Chondrocyte (in vitro differentiated cells): ENCODE measurements around the gene ABI1. TPM values are rescaled to one million over a fixed set of nuclear protein-coding genes. Genes with fewer than 3 reads are reported as not detected.

Source experiments
- DNase-seq: peaks from one replicate; pipeline ENCODE4 v3.0.0; 2021; ENCODE audit warnings: mixed read lengths, low spot score
- H3K27ac Mint-ChIP-seq: one replicate; pipeline ENCODE4 v1.8.0; 2021; ENCODE audit warnings: mild to moderate bottlenecking, moderate library complexity, mixed read lengths; ENCODE audit not compliant: unreplicated experiment
- H3K27me3 Mint-ChIP-seq: 2 replicates; pipeline ENCODE4 v1.8.0; 2021; ENCODE audit warnings: low read depth, mixed read lengths
- H3K36me3 Mint-ChIP-seq: 2 replicates; pipeline ENCODE4 v1.8.0; 2021; ENCODE audit warnings: low read depth, mixed read lengths
- H3K4me1 Mint-ChIP-seq: 2 replicates; pipeline ENCODE4 v1.8.0; 2021; ENCODE audit warnings: low read depth, mild to moderate bottlenecking, mixed read lengths
- H3K4me3 Mint-ChIP-seq: one replicate; pipeline ENCODE4 v1.8.0; 2021; ENCODE audit warnings: mild to moderate bottlenecking, moderate library complexity, mixed read lengths; ENCODE audit not compliant: unreplicated experiment
- H3K9me3 Mint-ChIP-seq: 2 replicates; pipeline ENCODE4 v1.8.0; 2021; ENCODE audit warnings: low read depth, mixed read lengths
- total RNA-seq: library from RNA; stranded (reverse); gene quantifications from 3 replicates; pipeline ENCODE4 v1.2.1, GENCODE V29; 2021
- TF ChIP-seq, protein P1 (sequence below): fragments of 200-600 bp; sonication (generic); IDR thresholded peaks from 2 replicates; pipeline ENCODE4 v1.5.0; 2021; ENCODE audit warnings: antibody characterized with exemption, mild to moderate bottlenecking, moderate library complexity

The ABI1 gene
- total RNA-seq, 1 donor from 2014 or later = 51.9 TPM

GRCh38 chr10:26843736-26844135 is 17.0 kb downstream of the ABI1 start:
- H3K27ac Mint-ChIP-seq = no peak overlapping the region
- no peak for DNase-seq
- H3K9me3 Mint-ChIP-seq = no peaks in the 10 kb centered on the region
- peaks cover 35% of the 10 kb centered on the region for H3K4me1 Mint-ChIP-seq
- TF ChIP-seq, protein P1, sequence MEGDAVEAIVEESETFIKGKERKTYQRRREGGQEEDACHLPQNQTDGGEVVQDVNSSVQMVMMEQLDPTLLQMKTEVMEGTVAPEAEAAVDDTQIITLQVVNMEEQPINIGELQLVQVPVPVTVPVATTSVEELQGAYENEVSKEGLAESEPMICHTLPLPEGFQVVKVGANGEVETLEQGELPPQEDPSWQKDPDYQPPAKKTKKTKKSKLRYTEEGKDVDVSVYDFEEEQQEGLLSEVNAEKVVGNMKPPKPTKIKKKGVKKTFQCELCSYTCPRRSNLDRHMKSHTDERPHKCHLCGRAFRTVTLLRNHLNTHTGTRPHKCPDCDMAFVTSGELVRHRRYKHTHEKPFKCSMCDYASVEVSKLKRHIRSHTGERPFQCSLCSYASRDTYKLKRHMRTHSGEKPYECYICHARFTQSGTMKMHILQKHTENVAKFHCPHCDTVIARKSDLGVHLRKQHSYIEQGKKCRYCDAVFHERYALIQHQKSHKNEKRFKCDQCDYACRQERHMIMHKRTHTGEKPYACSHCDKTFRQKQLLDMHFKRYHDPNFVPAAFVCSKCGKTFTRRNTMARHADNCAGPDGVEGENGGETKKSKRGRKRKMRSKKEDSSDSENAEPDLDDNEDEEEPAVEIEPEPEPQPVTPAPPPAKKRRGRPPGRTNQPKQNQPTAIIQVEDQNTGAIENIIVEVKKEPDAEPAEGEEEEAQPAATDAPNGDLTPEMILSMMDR = no peak
- H3K27me3 Mint-ChIP-seq = no peaks in the 10 kb centered on the region
- peaks cover 3% of the 10 kb centered on the region for H3K36me3 Mint-ChIP-seq
- H3K4me3 Mint-ChIP-seq = no peak overlapping the region

DNA sequence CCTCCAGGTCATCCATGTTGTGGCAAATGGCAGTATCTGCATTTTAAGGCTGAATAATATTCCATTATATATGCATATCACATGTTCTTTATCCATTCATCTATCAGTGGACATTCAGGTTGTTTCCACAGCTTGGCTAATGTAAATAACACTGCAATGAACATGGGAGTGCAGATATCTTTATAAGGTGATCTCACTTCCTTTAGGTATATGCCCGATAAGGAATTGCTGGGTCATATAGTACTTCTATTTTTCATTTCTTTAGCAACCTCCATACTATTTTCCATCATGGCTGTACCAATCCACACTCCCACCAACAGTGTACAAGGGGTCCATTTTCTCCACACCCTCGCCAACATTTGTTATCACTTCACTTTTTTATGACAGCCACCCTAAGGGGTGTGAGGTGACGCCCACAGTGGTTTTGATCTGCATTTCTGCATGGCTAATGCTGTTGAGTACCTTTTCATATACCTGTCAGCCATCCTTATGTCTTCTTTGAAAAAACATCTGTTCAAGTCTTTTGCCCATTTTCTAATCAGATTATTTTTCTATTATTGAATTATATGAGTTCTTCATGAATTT is 18.9 kb downstream of the ABI1 start:
- Mint-ChIP-seq H3K4me3 (no peak overlapping the region), H3K4me1 (peaks cover 38% of the 10 kb centered on the region), H3K36me3 (peaks cover 3% of the 10 kb centered on the region), H3K27me3 (no peaks in the 10 kb centered on the region), H3K27ac (no peak overlapping the region), H3K9me3 (no peaks in the 10 kb centered on the region)
- TF ChIP-seq, protein P1 = no peak
- DNase-seq = no peak

GRCh38 chr10:26840938-26841732 is 19.6 kb downstream of the ABI1 start:
- Mint-ChIP-seq H3K27ac (no peak overlapping the region), H3K9me3 (no peaks in the 10 kb centered on the region), H3K36me3 (no peaks in the 10 kb centered on the region), H3K27me3 (no peaks in the 10 kb centered on the region), H3K4me1 (peaks cover 41% of the 10 kb centered on the region), H3K4me3 (no peak overlapping the region)
- TF ChIP-seq, protein P1 = no peak
- no peak for DNase-seq

DNA sequence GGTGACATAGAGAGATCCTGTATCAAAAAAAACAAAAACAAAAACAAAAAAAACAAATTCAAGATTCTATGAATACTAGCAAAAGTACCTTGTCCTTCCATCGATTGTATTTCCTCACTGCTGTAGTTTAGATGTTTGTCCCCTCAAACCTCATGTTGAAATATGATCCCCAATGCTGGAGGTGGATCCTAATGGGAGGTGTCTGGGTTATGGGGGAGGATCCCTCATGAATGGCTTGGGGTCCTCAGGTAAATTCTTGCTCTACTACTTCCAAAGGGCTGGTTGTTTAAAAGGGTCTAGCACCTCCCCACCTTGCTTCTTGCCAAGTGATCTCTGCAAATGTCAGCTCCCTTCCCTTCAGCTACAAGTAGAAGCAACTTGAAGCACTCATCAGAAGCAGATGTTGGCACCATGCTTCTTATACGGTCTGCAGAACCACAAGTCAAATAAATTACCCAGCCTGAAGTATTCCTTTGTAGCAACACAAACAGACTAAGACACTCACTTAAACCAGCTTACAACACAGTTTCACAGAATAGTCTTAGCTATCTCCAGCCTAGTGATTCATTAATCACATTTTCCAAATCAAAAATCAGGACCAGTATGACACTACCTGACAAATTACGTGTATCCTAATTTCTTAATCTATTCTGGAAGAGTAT is 20.7 kb downstream of the ABI1 start:
- Mint-ChIP-seq H3K27me3 (no peaks in the 10 kb centered on the region), H3K4me1 (peaks cover 41% of the 10 kb centered on the region), H3K9me3 (no peaks in the 10 kb centered on the region), H3K36me3 (peaks cover under 1% of the 10 kb centered on the region), H3K27ac (no peak overlapping the region), H3K4me3 (no peak overlapping the region)
- TF ChIP-seq, protein P1 = no peak
- DNase-seq = no peak

GRCh38 chr10:26837139-26837538 is 23.6 kb downstream of the ABI1 start:
- peaks cover 39% of the 10 kb centered on the region for H3K4me1 Mint-ChIP-seq
- no peak overlapping the region for H3K27ac Mint-ChIP-seq
- H3K27me3 Mint-ChIP-seq = no peaks in the 10 kb centered on the region
- TF ChIP-seq, protein P1 = no peak
- no peak for DNase-seq
- peaks cover 2% of the 10 kb centered on the region for H3K36me3 Mint-ChIP-seq
- H3K9me3 Mint-ChIP-seq = no peaks in the 10 kb centered on the region
- H3K4me3 Mint-ChIP-seq = no peak overlapping the region
